Loucy (cell line): Measurements from ENCODE around the gene LRP1-AS.

Experiments used
- EZH2phosphoT487 ChIP-seq: fragments of 200-600 bp; IDR thresholded peaks from 2 replicates; pipeline ENCODE4 v1.6.1; 2018; ENCODE audit warnings: antibody characterized with exemption, mild to moderate bottlenecking, moderate library complexity, borderline replicate concordance
- TF ChIP-seq, protein P1 (sequence below): fragments of 200-600 bp; sonication (generic); conservative IDR thresholded peaks from 2 replicates; pipeline ENCODE4 v1.5.1; 2014; ENCODE audit warnings: mild to moderate bottlenecking, antibody characterized with exemption, low read length

DNA sequence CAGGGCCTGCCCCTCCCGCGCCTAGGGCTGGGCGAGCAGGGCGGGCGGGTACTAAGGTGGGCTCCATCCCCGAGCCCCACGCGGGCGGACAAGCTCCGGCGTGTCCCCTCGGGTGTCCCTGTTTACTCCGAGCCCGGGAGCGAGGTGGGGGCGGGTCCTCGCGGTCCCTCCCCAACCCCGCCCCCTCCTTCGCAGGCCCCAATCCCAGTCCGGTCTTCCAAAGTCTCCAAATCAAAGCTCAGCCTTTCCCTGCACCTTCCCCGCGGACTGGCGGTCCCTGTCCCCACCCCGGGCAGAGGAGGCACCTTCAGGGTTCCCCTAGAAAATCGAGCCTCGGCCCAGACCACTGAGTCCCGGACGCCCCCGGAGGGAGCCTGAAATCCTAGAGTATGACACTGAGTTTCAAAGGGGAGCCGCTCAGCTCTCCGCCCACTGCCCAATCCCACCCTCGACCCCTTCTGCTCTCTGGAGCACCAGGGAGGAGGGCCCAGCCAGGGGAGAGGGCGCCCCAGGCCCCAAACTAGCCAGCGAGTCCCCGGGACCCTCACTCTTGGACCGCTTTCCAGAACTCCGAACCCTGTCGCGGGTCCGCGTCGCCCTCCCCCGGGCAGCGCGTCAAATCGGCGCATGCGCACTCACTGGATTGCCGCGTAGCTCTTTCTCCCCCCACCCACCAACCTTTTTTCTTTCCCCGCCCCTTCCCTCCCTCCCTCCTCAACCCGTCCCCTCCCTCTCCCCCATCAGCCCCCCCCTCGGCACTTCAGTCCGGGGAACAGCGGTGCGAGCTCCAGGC, 19.5 kb downstream of the LRP1-AS start, which contains the start of gene LRP1:
- TF ChIP-seq, protein P1, sequence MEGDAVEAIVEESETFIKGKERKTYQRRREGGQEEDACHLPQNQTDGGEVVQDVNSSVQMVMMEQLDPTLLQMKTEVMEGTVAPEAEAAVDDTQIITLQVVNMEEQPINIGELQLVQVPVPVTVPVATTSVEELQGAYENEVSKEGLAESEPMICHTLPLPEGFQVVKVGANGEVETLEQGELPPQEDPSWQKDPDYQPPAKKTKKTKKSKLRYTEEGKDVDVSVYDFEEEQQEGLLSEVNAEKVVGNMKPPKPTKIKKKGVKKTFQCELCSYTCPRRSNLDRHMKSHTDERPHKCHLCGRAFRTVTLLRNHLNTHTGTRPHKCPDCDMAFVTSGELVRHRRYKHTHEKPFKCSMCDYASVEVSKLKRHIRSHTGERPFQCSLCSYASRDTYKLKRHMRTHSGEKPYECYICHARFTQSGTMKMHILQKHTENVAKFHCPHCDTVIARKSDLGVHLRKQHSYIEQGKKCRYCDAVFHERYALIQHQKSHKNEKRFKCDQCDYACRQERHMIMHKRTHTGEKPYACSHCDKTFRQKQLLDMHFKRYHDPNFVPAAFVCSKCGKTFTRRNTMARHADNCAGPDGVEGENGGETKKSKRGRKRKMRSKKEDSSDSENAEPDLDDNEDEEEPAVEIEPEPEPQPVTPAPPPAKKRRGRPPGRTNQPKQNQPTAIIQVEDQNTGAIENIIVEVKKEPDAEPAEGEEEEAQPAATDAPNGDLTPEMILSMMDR, result no peak
- no peak for TF ChIP-seq EZH2phosphoT487
